Neural cell (in vitro differentiated cells): ENCODE measurements around the gene RHOBTB3.

Experiments used
- EP300 ChIP-seq: fragments of 450-650 bp; conservative IDR thresholded peaks from 2 replicates; pipeline ENCODE4 v1.6.1; 2014; ENCODE audit warnings: antibody characterized with exemption, mild to moderate bottlenecking, moderate library complexity; ENCODE audit not compliant: poor library complexity, severe bottlenecking
- EZH2 ChIP-seq: fragments of 200-600, 300-800 bp; shearing (Covaris generic), sonication (generic); IDR thresholded peaks from 2 replicates; pipeline ENCODE4 v1.6.1; 2014; ENCODE audit warnings: antibody characterized with exemption, low read length, borderline replicate concordance, mild to moderate bottlenecking; ENCODE audit not compliant: insufficient read depth, poor library complexity, severe bottlenecking
- MXI1 ChIP-seq: fragments of 450-650 bp; conservative IDR thresholded peaks from 2 replicates; pipeline ENCODE4 v1.6.1; 2014; ENCODE audit warnings: antibody characterized with exemption, mild to moderate bottlenecking; ENCODE audit not compliant: poor library complexity, severe bottlenecking
- POLR2AphosphoS5 ChIP-seq: IDR thresholded peaks from 2 replicates; pipeline ENCODE4 v1.6.1; 2012
- SMC3 ChIP-seq: fragments of 450-650 bp; conservative IDR thresholded peaks from 2 replicates; pipeline ENCODE4 v1.6.1; 2014; ENCODE audit warnings: antibody characterized with exemption, mild to moderate bottlenecking, moderate library complexity; ENCODE audit not compliant: poor library complexity
- TF ChIP-seq, protein P1 (sequence below): fragments of 450-650 bp; IDR thresholded peaks from 2 replicates; pipeline ENCODE4 v1.5.1; 2014; ENCODE audit warnings: antibody characterized with exemption, mild to moderate bottlenecking, moderate library complexity; ENCODE audit not compliant: poor library complexity, severe bottlenecking
- TF ChIP-seq, protein P2 (sequence below): IDR thresholded peaks from 2 replicates; pipeline ENCODE4 v1.6.1; 2012; ENCODE audit warnings: borderline replicate concordance

DNA sequence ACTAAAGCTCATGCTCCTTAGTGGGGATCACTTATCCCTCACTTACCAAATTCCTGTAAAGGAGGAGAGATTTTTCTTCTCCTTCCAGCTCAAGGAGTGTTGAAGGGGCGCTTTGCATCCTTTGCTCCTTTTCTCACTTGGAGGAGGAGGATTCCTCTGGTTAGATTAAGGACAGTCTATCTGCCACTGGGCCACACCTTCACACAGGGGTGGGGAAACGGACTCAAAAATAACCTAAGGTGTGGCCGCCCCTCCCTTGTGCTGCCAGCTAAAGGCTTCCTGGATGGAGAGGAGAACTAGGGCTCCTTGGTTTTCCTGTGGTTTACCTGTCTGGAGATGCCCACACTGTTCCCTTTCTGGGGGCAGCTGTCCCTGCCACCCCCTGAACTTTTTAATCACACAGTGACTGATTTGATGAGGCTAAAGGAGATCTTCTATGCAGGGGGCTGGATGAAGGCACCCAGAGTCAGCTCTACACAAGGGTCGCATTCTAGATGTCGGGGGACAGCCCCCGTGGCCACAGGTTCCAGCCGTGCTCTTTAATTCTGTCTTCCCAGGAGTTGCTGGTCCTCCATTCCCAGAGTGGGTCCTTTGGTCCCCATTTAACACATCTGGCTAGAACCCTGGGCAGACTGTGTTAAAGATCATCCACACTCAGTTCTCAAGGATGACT is 77.0 kb downstream of the RHOBTB3 start:
- TF ChIP-seq, protein P1, sequence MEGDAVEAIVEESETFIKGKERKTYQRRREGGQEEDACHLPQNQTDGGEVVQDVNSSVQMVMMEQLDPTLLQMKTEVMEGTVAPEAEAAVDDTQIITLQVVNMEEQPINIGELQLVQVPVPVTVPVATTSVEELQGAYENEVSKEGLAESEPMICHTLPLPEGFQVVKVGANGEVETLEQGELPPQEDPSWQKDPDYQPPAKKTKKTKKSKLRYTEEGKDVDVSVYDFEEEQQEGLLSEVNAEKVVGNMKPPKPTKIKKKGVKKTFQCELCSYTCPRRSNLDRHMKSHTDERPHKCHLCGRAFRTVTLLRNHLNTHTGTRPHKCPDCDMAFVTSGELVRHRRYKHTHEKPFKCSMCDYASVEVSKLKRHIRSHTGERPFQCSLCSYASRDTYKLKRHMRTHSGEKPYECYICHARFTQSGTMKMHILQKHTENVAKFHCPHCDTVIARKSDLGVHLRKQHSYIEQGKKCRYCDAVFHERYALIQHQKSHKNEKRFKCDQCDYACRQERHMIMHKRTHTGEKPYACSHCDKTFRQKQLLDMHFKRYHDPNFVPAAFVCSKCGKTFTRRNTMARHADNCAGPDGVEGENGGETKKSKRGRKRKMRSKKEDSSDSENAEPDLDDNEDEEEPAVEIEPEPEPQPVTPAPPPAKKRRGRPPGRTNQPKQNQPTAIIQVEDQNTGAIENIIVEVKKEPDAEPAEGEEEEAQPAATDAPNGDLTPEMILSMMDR = no peak
- TF ChIP-seq EZH2 (no peak), SMC3 (no peak), POLR2AphosphoS5 (no peak), MXI1 (no peak), EP300 (no peak)
- TF ChIP-seq, protein P2, sequence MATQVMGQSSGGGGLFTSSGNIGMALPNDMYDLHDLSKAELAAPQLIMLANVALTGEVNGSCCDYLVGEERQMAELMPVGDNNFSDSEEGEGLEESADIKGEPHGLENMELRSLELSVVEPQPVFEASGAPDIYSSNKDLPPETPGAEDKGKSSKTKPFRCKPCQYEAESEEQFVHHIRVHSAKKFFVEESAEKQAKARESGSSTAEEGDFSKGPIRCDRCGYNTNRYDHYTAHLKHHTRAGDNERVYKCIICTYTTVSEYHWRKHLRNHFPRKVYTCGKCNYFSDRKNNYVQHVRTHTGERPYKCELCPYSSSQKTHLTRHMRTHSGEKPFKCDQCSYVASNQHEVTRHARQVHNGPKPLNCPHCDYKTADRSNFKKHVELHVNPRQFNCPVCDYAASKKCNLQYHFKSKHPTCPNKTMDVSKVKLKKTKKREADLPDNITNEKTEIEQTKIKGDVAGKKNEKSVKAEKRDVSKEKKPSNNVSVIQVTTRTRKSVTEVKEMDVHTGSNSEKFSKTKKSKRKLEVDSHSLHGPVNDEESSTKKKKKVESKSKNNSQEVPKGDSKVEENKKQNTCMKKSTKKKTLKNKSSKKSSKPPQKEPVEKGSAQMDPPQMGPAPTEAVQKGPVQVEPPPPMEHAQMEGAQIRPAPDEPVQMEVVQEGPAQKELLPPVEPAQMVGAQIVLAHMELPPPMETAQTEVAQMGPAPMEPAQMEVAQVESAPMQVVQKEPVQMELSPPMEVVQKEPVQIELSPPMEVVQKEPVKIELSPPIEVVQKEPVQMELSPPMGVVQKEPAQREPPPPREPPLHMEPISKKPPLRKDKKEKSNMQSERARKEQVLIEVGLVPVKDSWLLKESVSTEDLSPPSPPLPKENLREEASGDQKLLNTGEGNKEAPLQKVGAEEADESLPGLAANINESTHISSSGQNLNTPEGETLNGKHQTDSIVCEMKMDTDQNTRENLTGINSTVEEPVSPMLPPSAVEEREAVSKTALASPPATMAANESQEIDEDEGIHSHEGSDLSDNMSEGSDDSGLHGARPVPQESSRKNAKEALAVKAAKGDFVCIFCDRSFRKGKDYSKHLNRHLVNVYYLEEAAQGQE = no peak
